Measurements from ENCODE around the gene MAOA. TPM values are rescaled to one million over a fixed set of nuclear protein-coding genes. Genes with fewer than 3 reads are reported as not detected.
"Not testable (repeated sequence)": the region's sequence is repeated elsewhere in the genome, so short reads cannot be mapped to it uniquely, and the experiment has no call there.

Gene MAOA
- total and polyA plus RNA-seq, 2 donors (not counting 1 experiment from before 2014, with no cell fraction given), result 0.05 TPM; not detected in 1

- no peak for ATAC-seq (ENCODE audit: low read depth)
- Histone ChIP-seq H2AFZ (ENCODE audit: insufficient read depth, low read depth, low read length, poor library complexity, severe bottlenecking) (no peak overlapping the region), H3K27ac (ENCODE audit: low read length in 2 of 2) (no peak overlapping the region), H3K4me1 (ENCODE audit: control insufficient read depth in 2 of 2, insufficient read depth in 2 of 2, low read length in 2 of 2) (no peaks in the 10 kb centered on the region), H4K20me1 (ENCODE audit: control insufficient read depth, insufficient read depth, low read length, poor library complexity, severe bottlenecking) (no peaks in the 10 kb centered on the region), H3K4me2 (replicated peaks; ENCODE audit: low read depth, low read length, poor library complexity, severe bottlenecking) (no peak overlapping the region), H3K27me3 (replicated peaks in 1 of 4; ENCODE audit: control extremely low read depth in 1 of 4, control insufficient read depth in 3 of 4, insufficient read depth in 4 of 4, low read length in 3 of 4) (peaks cover 0 to 11% (median 3%) of the 10 kb centered on the region in 4 experiments), H3K79me2 (ENCODE audit: control insufficient read depth, insufficient read depth, low read length) (no peaks in the 10 kb centered on the region), H3K36me3 (replicated peaks in 1 of 2; ENCODE audit: control extremely low read depth in 1 of 2, control insufficient read depth in 1 of 2, extremely low read depth in 1 of 2, insufficient read depth in 2 of 2, low read length in 1 of 2) (no peaks in the 10 kb centered on the region), H3K4me3 (ENCODE audit: control extremely low read depth in 1 of 5, extremely low read depth in 1 of 5, insufficient read depth in 1 of 5, low read depth in 2 of 5, low read length in 4 of 5) (no peak overlapping the region), H3K9ac (ENCODE audit: low read length) (no peak overlapping the region), H3K9me3 (ENCODE audit: control extremely low read depth in 1 of 3, control insufficient read depth in 2 of 3, insufficient read depth in 1 of 3, low read length in 2 of 3) (no peaks in the 10 kb centered on the region)
- Mint-ChIP-seq H3K27ac (no peak overlapping the region), H3K9me3 (ENCODE audit: insufficient read depth) (no peaks in the 10 kb centered on the region), H3K4me1 (no peaks in the 10 kb centered on the region), H3K27me3 (peaks cover 21% of the 10 kb centered on the region), H3K4me3 (no peak overlapping the region)
- ChIA-PET CTCF (no interaction called here), POLR2A (no interaction called here)
- no peak for TF ChIP-seq CTCF (IDR thresholded peaks at IDR 0.05)
- no peak for TF ChIP-seq EZH2 (IDR thresholded peaks at IDR 0.05; ENCODE audit: borderline replicate concordance, insufficient read depth, low read depth, low read length, poor library complexity, severe bottlenecking)
- intact Hi-C loops (cut with micrococcal nuclease), result no loop called here
- no peak for DNase-seq
- 93% methylated on average over 2 of the region's 5 CpGs for WGBS (ENCODE audit: insufficient coverage)
These were observed 40.4 kb upstream of the MAOA start for GRCh38 chrX:43615660-43616059.

- no peak overlapping the region for H3K4me3 Mint-ChIP-seq
- H3K9me3 ChIP-seq (ENCODE audit: control extremely low read depth in 1 of 3, control insufficient read depth in 2 of 3, insufficient read depth in 1 of 3, low read length in 2 of 3), result no peaks in the 10 kb centered on the region
- no peaks in the 10 kb centered on the region for H3K79me2 ChIP-seq (ENCODE audit: control insufficient read depth, insufficient read depth, low read length)
- no peak overlapping the region for H3K4me2 ChIP-seq (replicated peaks; ENCODE audit: low read depth, low read length, poor library complexity, severe bottlenecking)
- no peaks in the 10 kb centered on the region for H3K9me3 Mint-ChIP-seq (ENCODE audit: insufficient read depth)
- no peak overlapping the region for H3K27ac Mint-ChIP-seq
- H3K27ac ChIP-seq (ENCODE audit: low read length in 2 of 2), result no peak overlapping the region
- H3K4me1 Mint-ChIP-seq, result no peaks in the 10 kb centered on the region
- TF ChIP-seq CTCF (IDR thresholded peaks at IDR 0.05) (no peak), EZH2 (IDR thresholded peaks at IDR 0.05; ENCODE audit: borderline replicate concordance, insufficient read depth, low read depth, low read length, poor library complexity, severe bottlenecking) (no peak)
- no peak overlapping the region for H3K9ac ChIP-seq (ENCODE audit: low read length)
- H3K4me3 ChIP-seq (ENCODE audit: control extremely low read depth in 1 of 5, extremely low read depth in 1 of 5, insufficient read depth in 1 of 5, low read depth in 2 of 5, low read length in 4 of 5), result no peak overlapping the region
- H3K36me3 ChIP-seq (replicated peaks in 1 of 2; ENCODE audit: control extremely low read depth in 1 of 2, control insufficient read depth in 1 of 2, extremely low read depth in 1 of 2, insufficient read depth in 2 of 2, low read length in 1 of 2), result no peaks in the 10 kb centered on the region
- H4K20me1 ChIP-seq (ENCODE audit: control insufficient read depth, insufficient read depth, low read length, poor library complexity, severe bottlenecking), result no peaks in the 10 kb centered on the region
- no peak overlapping the region for H2AFZ ChIP-seq (ENCODE audit: insufficient read depth, low read depth, low read length, poor library complexity, severe bottlenecking)
- H3K27me3 ChIP-seq (replicated peaks in 1 of 4; ENCODE audit: control extremely low read depth in 1 of 4, control insufficient read depth in 3 of 4, insufficient read depth in 4 of 4, low read length in 3 of 4), result peaks cover 0 to 11% (median under 1%) of the 10 kb centered on the region in 4 experiments
- ATAC-seq (ENCODE audit: low read depth), result no peak
- H3K27me3 Mint-ChIP-seq, result peaks cover 21% of the 10 kb centered on the region
- ChIA-PET CTCF (no interaction called here), POLR2A (no interaction called here)
- no peak for DNase-seq
- 67% methylated on average over 1 of the region's 3 CpGs for WGBS (ENCODE audit: insufficient coverage)
- no peaks in the 10 kb centered on the region for H3K4me1 ChIP-seq (ENCODE audit: control insufficient read depth in 2 of 2, insufficient read depth in 2 of 2, low read length in 2 of 2)
- intact Hi-C loops (cut with micrococcal nuclease), result no loop called here
These were observed 37.5 kb upstream of the MAOA start for GRCh38 chrX:43618366-43619205.

GRCh38 chrX:43619861-43620260 is 36.2 kb upstream of the MAOA start:
- H3K4me2 ChIP-seq (replicated peaks; ENCODE audit: low read depth, low read length, poor library complexity, severe bottlenecking); H3K4me1 ChIP-seq (ENCODE audit: control insufficient read depth in 2 of 2, insufficient read depth in 2 of 2, low read length in 2 of 2); H3K9ac ChIP-seq (ENCODE audit: low read length); H3K79me2 ChIP-seq (ENCODE audit: control insufficient read depth, insufficient read depth, low read length); ATAC-seq (ENCODE audit: low read depth); H3K9me3 ChIP-seq (ENCODE audit: control extremely low read depth in 1 of 3, control insufficient read depth in 2 of 3, insufficient read depth in 1 of 3, low read length in 2 of 3); H3K4me3 Mint-ChIP-seq; H3K4me1 Mint-ChIP-seq; H3K4me3 ChIP-seq (ENCODE audit: control extremely low read depth in 1 of 5, extremely low read depth in 1 of 5, insufficient read depth in 1 of 5, low read depth in 2 of 5, low read length in 4 of 5); H3K36me3 ChIP-seq (replicated peaks in 1 of 2; ENCODE audit: control extremely low read depth in 1 of 2, control insufficient read depth in 1 of 2, extremely low read depth in 1 of 2, insufficient read depth in 2 of 2, low read length in 1 of 2); POLR2A ChIA-PET; H3K27ac Mint-ChIP-seq; DNase-seq; H3K27ac ChIP-seq (ENCODE audit: low read length in 2 of 2); H3K9me3 Mint-ChIP-seq (ENCODE audit: insufficient read depth); CTCF ChIA-PET; H3K27me3 ChIP-seq (replicated peaks in 1 of 4; ENCODE audit: control extremely low read depth in 1 of 4, control insufficient read depth in 3 of 4, insufficient read depth in 4 of 4, low read length in 3 of 4); H4K20me1 ChIP-seq (ENCODE audit: control insufficient read depth, insufficient read depth, low read length, poor library complexity, severe bottlenecking); intact Hi-C loops (cut with micrococcal nuclease); H2AFZ ChIP-seq (ENCODE audit: insufficient read depth, low read depth, low read length, poor library complexity, severe bottlenecking): not testable (repeated sequence)
- WGBS (ENCODE audit: insufficient coverage), result no CpG with 5 or more reads among the region's 2 CpGs
- peaks cover 20% of the 10 kb centered on the region for H3K27me3 Mint-ChIP-seq
